Iris pigment epithelial cell (primary cell): ENCODE results near the gene ARHGDIB.

Experiments
- DNase-seq: peaks from one replicate; pipeline ENCODE4 v3.0.0-alpha.2; 2011; ENCODE audit warnings: low read depth

The ARHGDIB gene

DNA sequence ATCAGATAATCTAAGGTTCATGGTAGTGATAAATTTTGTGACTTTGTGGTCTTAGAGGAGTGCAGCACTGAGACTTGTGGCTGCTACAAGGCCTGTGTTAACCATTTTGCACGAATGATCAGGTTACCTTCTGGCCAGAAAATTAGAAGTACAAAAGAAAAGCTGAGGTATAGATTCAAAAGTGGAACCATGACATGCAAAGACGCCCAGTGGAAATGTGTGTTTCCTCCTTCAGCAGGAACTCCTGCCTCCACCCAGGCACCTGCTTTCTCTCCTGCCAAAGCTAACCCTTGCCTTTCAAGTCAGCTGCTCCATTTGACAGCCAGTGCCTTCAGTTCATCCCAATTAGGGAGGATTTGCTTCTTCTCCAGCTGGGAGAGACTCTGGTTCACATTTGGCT, 21.6 kb upstream of the ARHGDIB start:
- no peak for DNase-seq

DNA sequence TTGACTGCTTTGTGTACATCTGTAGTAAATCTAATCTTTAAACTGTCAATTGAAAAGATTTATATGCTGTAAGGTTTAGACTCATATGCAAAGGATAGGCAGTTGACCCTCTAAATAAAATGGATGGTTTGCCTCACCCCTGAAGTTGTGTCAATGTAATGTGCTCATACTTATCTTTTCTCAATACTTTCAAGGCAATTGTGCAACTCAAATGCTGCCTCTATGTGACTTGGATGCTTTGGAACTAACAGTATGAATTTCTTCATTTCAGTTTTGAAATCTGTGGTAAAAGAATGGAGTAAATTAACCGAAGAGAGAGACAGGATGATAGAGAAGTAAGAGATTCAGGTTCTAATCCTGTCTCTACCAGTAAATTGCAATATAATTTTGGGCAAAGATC, 21.2 kb upstream of the ARHGDIB start:
- DNase-seq = peak; percentile 73

DNA sequence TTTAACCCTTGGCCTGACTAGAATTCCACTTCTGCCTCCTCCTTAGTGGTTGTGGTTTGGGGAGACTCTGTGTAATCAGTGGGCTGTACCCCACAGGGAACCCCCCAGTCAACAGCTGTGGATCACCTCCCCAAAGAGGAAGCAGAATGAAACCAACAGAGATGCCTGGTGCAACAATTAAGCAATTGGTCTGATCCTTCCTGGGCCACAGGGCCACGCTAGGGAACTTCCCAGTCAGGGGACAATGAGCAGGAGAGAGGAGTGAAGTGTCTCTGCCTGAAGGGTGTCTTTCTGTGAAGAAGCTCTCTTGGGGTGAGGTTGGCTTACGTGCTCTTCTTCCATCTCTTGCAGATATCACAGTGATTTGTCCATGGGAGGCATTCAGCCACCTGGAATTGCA, 19.6 kb upstream of the ARHGDIB start:
- no peak for DNase-seq

DNA sequence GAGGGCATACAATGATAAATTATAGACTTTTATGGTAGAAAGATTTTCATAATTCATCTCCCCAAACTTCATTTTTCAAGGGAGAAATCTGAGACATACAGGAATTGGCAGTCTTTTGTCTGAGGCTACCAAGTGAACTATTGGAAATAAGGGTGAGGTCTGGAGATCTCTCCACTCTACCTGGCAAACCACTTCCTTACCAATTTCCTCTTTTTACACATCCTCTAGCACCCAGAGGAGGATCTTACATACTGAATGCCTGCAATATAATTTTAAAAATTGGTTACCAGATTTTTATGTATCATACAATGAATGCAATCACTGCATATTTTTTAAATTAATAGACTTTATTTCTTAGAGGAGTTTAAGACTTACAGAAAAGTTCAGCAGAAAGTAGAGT, 18.1 kb upstream of the ARHGDIB start:
- DNase-seq = no peak

DNA sequence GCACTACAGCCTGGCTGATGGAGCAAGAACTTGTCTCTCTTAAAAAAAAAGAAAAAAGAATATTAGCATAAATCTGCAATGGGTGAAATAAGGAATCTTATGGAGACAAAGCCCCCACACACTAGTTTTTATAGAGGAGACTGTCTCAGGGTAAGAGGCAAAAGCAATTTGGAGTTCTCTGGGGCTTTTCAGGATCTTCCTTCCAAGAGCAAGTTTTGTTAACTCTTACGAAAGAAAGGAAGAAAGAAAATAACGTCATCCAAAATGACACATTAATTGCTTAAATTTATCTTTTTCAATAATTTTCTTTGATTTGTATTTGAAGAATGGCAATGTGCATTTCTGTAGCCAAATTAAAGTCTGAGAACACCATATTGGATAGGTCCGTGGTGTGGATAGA, 15.3 kb upstream of the ARHGDIB start:
- DNase-seq = no peak

DNA sequence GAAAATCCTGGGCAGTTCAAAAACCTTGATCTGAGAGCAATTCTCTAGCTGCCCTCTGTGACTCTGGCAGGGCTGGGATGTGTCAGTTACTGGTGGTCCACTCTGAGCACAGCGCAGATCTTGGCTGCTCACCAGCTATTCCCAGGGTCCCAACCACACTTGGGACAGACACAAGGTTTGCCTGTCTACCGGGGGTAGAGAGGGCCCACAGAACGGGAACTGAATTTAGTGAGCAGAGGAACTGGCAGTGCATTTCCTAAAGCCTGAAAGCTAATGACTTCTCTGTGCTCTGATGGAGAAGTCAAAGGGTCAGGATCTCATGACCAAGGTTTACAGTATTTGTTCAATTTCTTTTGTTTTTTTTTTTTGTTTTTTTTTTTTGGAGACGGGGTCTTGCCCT, 14.1 kb upstream of the ARHGDIB start:
- no peak for DNase-seq

DNA sequence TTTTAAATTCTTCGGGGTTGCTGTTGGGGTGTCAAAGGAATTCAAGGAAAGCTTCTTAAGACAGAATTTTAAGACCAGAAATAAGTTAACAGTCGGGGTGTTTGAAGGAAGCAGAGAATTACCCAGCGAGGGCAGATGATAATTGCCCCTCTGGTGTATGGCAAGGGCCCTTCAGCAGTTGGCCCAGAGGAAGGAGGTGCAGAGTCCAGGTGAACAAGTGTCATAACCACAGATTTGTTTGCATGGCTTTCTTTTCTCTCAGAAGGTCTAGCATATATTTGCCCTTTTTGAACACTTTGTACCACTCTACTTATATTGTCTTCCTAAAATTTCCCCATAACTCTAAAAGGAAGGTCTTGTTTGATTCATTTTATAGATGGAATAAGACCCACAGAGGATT, 13.2 kb upstream of the ARHGDIB start:
- no peak for DNase-seq

DNA sequence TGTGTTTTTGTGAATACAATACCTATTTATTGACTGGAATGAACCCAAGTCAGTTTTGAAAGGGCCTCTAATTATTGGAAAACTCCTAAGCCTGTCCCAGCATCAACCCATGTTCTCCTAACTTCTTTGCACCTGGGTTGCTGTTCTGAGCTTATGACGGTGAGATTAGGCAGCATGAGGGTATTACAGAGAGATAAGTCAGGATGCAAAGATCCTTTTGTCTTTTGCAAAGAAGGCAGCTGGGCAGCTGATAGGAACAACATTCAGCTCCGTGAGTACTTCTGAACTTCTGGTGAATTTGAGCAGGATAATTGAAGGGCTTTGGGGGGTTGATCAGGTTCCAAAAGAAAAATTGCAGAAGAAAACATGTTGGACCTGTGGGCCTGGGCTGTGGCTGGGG, 11.4 kb upstream of the ARHGDIB start, which contains the start of gene PDE6H:
Gene PDE6H, plus strand, starts transcription at position 227 of the 400 bp plus-strand sequence. CDS start 4,971 bp downstream, outside the sequence.
- no peak for DNase-seq

DNA sequence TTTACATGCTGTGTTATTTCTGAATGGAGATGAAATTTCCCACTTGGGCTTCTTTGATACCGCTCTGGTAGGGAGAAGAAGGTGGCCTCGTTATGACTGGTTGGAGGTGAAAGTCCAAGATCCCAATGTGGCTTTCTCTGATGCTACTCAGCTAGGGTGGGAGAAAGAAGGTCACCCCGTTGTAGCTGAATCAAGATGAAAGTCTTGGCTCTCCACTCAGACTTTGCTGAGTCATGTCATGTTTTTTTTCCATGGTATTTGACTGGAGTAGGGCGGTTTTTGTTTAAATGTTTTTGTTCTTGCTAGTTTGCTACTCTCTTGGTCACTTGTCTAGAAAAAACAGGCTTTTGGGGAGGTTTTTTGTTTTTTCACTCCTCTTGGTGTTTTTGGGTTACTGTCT, 9.1 kb upstream of the ARHGDIB start:
- DNase-seq = peak; percentile 64

DNA sequence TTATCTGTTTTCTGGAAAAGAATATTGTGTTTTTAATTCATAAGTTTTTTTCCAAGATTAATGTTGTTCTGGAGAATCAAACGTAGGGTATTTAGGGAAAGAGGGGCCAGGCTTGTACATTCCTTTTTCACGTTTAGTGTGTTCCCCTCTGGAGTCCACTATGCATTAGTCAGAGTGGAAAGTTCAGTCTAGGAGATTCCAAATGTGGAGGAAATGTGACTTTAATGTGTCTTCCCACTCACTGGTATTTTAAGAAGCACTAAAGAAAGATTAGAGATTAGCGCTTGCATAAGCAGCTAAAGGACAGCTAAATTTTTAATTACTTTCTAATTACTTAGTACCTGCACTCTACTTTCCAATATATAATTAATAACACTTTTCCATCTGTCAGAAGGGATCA, 7.1 kb upstream of the ARHGDIB start:
- no peak for DNase-seq

DNA sequence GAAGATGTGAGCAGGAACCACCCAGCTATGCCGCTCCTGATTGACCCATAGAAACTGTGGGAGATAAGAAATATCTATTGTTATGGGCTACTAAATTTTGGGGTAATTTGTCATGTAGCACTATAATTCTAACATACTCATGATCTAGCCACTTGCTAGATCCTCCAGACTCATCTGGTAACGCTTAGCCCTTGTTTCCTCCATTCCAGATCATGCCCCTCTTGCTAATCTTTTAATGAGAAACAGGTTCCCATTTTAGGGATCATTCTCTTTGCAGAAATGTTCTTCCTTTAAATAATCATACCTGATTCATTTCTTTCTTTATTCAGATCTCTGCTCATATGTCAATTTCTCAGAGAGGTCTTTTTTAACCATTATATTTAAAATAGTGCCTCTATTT, 3.8 kb upstream of the ARHGDIB start:
- DNase-seq = no peak

DNA sequence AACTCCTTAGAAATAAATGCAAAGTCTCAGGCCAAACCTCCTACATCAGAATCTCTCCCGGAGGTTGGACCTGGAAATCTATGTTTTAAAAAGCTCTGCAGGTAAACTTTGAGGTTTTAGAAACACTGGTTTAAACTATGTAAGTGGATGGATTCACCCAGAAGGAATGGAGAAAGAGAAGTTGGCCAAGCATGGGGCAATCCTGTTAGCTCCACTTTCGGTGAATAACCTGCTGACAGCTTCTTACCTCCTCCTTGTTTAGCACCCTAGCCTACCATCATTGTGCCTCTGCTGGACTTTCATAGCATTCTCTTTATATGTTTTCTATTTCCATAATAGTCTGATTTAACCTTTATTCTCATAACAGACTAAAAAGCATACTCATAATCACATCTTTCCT, 3.0 kb upstream of the ARHGDIB start:
- no peak for DNase-seq

DNA sequence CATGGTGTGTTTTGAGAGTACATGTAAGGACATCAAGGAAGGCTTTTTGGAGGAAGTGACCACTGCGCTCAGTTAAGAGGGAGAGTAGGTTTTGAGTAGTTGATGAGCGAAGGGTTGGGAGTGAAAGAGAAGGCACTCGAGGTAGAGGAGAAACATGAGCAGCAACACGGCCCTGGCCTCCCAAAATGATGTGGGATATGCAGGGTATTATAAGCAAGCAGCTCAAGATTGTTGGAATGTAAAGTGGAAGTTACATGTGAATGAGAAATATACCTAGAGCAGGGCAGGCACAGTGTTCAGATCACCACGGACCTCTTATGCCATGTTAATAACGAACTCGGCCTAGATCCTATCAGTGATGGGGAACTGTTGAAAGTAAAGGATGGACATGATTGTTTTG, 2.1 kb upstream of the ARHGDIB start:
- no peak for DNase-seq

DNA sequence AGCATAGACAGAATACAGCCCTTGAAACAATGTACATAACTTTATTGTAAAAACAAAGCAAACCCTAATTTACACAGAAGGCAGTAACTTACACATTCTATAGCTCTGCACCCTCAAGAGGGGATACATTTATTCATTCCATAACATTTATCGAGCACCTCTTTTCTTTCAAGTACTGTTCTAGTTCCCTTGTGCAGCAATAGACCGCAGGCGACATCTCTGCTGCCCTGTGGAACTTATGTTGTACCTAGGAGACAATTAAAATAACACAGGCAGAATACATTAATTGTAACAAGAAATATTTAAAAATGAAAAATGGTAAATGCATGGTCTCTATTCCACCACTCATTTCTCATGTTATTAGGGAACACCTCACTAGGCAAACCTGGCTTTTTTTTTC, 1.4 kb upstream of the ARHGDIB start:
- DNase-seq = no peak

DNA sequence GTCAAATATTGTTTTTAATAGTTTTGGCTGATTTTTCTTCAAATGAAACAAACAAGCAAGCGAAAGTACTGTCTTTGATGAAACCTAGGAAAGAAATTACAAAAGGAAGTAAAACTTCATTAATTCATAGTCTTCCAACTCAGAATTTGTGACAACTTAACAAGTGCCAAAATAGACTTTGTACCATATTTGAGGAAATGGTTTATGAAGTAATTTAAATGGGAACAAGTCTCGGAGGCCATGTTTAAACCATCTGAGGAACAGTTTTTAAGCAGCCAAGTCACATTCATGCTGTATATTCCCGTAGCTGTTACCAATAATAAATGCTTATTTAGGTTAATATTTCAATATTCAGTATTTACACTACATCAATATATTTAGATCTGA, 745 bp upstream of the ARHGDIB start:
- no peak for DNase-seq

DNA sequence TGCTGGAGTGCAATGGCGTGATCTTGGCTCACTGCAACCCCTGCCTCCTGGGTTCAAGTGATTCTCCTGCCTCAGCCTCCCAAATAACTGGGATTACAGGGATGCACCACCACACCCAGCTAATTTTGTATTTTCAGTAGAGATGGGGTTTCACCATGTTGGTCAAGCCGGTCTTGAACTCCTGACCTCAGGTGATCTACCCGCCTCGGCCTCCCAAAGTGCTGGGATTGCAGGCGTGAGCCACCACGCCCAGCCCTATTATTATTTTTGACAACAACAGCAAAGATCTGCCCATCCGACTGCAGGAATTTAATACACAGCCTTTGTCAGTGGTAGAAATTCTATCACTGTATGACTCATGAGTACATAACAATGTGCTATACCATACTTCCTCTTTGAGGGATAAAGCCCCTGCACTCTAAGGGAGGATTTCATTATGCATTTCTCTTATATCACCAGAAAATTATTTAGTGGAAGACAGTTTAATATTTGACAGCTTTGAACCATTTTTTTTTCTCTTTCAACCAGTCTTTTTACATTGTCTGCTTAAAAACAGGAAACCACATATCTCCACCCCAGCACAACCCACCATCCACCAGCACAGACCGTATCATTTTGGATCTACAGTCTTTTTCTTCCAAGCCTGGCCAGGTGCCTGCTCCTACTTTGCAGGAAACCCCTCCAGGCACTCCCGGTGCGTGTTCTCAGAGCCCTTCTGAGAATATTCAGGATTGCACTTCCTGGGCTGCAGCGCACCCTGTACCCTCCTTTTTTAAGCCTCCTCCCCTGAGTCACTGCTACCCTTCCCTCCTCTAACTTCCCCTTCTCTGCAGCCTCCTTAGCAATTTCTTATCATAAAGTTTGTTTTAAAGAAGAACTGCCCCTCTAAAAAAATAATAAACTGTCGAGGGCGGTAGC, 594 bp downstream of the ARHGDIB start:
- DNase-seq = peak; percentile 63

DNA sequence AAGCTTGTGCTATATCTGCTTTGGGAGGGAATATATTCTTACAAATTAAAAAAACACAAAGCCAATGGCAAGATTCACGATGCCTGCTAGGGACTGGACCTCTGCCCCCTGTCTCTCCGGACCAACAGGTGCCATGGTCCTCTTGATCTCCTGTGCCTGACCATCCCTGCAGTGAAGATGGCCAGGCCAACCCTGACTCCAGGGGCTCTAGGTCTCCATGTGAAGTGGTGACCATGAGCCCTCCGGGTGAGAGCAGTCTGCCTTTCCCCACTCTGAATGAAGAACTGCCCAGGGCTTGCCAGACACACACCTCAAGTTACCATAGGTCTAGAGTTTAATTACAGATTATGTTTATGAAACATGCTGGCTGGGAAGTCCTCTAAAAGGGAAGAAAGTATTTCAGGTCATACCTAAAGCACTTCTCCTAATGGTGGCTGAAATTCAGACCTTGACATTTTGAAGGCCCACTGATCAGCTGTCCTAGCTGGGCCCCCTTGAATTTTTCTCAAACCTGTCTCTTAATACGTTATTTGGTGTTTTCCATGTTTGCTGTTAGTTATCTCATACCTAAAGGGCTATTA, 1.4 kb downstream of the ARHGDIB start:
- no peak for DNase-seq

DNA sequence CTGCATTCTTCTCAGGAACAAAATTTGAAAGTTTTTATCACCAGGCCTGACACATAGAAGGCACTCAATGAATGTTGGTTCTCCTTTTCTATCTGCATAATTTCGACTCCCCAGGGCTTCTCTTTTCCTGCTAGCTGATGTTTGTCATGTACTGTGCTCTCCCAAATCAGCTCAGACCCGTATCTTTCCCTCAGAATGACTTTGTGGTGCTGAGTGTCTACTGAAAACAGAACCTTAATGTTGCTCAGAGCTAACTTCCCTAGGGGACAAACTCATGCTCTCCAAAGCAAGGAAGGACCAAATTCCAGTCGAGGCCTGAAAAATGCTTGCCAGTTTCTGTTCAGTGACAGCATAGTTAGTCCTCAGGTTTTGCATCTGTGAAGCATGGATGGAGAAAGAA, 1.9 kb downstream of the ARHGDIB start:
- DNase-seq = no peak

DNA sequence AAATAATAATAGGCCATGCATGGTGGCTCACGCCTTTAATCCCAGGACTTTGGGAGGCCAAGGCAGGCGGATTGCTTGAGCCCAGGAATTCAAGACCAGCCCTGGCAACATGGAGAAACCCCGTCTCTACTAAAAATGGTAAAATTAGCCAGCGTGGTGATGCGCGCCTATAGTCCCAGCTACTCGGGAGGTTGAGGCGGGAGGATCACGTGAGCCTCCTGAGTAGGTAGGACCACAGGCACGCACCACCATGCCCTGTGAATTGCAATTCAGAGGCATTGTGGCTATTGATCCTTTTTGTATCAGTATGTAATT, 2.3 kb downstream of the ARHGDIB start:
- DNase-seq = no peak

DNA sequence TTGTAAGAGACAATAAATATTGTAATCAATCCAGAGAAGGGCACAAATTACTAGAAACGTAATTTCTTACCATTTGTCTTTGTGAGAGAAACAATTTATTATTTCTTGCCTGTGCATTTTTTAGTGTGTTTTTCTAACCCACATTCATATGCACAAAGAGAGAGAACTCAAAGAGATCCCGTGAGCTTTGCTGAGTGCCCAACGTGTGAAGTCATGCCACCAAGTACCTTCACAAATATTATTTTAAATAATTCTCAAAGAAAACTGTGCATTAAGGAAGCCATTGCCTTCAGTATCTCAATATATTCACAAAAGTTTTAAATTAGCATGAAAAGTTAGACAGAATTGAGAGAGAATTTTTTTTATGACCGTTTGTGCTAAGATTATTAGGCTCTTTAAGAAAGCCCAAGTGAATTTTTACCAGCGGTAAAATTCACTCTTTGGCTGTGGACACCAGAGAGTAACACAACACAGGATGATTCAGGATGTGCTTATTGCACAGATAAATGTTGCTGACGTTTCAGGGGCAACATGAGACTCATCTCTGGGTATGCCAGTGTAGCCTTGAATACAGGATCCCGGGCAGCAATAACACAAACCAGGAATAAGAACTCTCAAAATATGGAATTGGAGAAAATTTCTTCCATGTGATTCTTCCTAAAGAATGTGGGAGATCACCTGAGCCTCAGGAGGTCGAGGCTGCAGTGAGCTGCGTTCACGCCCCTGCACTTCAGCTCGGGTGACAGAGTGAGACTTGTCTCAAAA, 2.9 kb downstream of the ARHGDIB start:
- DNase-seq = peak; percentile 78

DNA sequence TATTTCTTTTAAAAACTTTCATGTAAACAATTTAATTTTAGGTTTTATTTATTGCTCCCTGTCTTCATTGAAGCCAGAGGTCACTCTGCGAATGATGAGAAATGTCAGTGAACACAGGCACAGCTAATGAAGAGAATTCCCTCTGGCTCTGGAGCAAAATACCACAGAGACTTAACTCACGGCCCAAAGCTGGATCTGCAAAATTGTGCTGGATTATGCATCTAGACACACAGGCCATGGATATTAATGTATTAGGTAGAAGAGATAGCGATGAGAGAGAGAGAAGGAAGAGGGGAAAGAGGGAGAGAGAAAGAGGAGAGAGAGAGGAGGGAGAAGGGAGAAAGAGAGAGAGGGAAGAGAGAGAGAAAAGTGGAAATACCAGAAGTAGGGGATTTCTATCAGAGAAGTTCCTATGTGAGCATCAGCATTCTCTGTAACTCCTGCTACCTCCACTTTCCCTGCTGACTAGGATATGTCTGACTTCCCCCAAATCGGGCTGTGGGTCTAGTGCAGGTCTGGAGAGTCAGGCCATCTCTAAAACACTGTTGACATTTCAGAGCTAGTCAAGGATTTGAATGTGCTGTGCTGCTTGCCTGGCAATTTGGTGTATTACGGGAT, 3.7 kb downstream of the ARHGDIB start:
- no peak for DNase-seq

DNA sequence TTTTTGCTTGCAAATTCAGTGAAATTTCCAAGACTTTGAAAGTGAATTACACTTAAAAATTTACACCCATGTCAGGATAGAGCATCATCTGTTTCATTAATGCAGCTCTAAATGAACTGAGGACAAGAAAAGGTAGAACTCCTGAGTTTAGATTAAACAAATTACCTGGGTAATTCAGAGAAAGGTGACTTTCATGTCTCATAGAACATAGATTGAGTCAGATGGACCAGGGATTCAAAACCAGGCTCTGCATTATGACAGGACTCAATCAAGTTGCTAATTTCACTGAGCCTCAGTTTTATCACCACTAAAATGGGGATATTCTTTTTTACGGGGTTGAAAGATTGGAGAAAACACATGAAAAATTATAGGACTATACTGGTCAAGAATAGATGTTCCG, 4.5 kb downstream of the ARHGDIB start:
- no peak for DNase-seq
